HEK293T (cell line): ENCODE measurements around the gene INSL3.

Experiments used
- ARNT ChIP-seq: fragments of 450-650 bp; IDR thresholded peaks from 2 replicates; pipeline ENCODE4 v1.6.1; 2017; ENCODE audit warnings: mild to moderate bottlenecking
- FOXA1 ChIP-seq: fragments of 450-650 bp; IDR thresholded peaks from 2 replicates; pipeline ENCODE4 v1.6.1; 2016; ENCODE audit warnings: mild to moderate bottlenecking
- FOXM1 ChIP-seq: fragments of 450-650 bp; IDR thresholded peaks from 2 replicates; pipeline ENCODE4 v1.6.1; 2017; ENCODE audit warnings: mild to moderate bottlenecking, borderline replicate concordance
- NFRKB ChIP-seq: fragments of 450-650 bp; IDR thresholded peaks from 2 replicates; pipeline ENCODE4 v1.6.1; 2016; ENCODE audit warnings: mild to moderate bottlenecking, moderate library complexity
- SP1 ChIP-seq: fragments of 450-650 bp; IDR thresholded peaks from 2 replicates; pipeline ENCODE4 v1.6.1; 2017
- TARDBP ChIP-seq: fragments of 450-650 bp; IDR thresholded peaks from 2 replicates; pipeline ENCODE4 v1.6.1; 2016
- ZNF384 ChIP-seq: fragments of 450-650 bp; IDR thresholded peaks from 2 replicates; pipeline ENCODE4 v1.6.1; 2016

GRCh38 chr19:17862711-17863519 lies 41.6 kb upstream of the INSL3 start:
- TF ChIP-seq SP1 (no peak), FOXA1 (no peak), NFRKB (no peak), TARDBP (no peak), ZNF384 (no peak), FOXM1 (no peak), ARNT (no peak)
